ENCODE measurements around the gene HDAC8.

The HDAC8 gene

DNA sequence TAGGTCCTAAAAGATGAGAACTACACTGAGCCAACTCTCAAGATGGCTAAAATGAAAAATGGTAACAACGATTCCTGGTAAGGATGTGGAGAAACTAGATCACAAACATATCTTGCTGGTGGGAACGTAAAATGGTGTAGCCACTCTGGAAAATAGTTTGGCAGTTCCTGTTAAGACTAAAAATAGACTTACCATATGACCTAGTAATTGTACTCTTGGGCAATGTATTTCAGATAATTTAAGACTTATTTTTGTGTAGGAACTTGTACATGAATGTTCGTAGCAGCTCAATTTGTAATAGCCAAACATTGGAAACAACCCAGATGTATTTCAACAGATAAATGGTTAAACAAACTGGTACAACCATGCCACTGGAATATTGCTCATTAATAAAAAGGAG, 106.2 kb downstream of the HDAC8 start:
- Histone ChIP-seq H3K4me3 (ENCODE audit: low read length, poor library complexity, severe bottlenecking) (no peak overlapping the region), H3F3A (ENCODE audit: low read depth) (no peaks in the 10 kb centered on the region)
- TF ChIP-seq EZH2phosphoT487 (IDR thresholded peaks at IDR 0.05; ENCODE audit: borderline replicate concordance): no peak
- TF ChIP-seq, protein P1, sequence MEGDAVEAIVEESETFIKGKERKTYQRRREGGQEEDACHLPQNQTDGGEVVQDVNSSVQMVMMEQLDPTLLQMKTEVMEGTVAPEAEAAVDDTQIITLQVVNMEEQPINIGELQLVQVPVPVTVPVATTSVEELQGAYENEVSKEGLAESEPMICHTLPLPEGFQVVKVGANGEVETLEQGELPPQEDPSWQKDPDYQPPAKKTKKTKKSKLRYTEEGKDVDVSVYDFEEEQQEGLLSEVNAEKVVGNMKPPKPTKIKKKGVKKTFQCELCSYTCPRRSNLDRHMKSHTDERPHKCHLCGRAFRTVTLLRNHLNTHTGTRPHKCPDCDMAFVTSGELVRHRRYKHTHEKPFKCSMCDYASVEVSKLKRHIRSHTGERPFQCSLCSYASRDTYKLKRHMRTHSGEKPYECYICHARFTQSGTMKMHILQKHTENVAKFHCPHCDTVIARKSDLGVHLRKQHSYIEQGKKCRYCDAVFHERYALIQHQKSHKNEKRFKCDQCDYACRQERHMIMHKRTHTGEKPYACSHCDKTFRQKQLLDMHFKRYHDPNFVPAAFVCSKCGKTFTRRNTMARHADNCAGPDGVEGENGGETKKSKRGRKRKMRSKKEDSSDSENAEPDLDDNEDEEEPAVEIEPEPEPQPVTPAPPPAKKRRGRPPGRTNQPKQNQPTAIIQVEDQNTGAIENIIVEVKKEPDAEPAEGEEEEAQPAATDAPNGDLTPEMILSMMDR (conservative IDR thresholded peaks at IDR 0.05; ENCODE audit: low read length): no peak

DNA sequence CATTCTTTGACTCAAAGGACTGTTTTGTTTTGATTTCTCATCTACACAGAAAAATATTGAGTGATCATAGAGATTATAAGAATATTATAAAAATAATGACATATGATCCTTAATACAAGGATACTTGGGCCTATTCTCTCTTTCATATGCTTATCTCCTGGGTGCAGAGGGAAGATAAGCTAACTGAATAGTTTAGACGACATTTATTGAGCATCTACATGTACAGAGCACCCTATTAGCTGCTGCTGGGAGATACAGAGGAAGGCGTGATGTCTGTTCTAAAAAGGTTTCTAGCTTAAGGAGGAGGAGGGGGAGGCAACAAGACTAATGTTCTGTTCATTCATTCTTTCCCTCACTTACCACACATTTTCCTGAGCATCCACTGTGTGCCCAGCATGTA, 106.8 kb downstream of the HDAC8 start:
- H2AFZ ChIP-seq (ENCODE audit: low read length): no peak overlapping the region
- H4K20me1 ChIP-seq (ENCODE audit: insufficient read depth, low read length, poor library complexity, severe bottlenecking): no peaks in the 10 kb centered on the region
- no peaks in the 10 kb centered on the region for H3K9me2 ChIP-seq (replicated peaks; ENCODE audit: low read depth, low read length)
- H3K79me2 ChIP-seq (ENCODE audit: insufficient read depth, low read length): no peaks in the 10 kb centered on the region
- no peak overlapping the region for H3K4me2 ChIP-seq (ENCODE audit: low read depth, low read length, poor library complexity, severe bottlenecking)
- H3F3A ChIP-seq (ENCODE audit: low read depth): no peaks in the 10 kb centered on the region
- no peaks in the 10 kb centered on the region for H3K9me3 ChIP-seq (ENCODE audit: insufficient read depth, low read depth, low read length)
- H3K9ac ChIP-seq (ENCODE audit: low read depth, low read length, poor library complexity, severe bottlenecking): no peak overlapping the region
- H3K4me1 ChIP-seq (ENCODE audit: insufficient read depth, low read length, poor library complexity, severe bottlenecking): no peaks in the 10 kb centered on the region
- H3K4me3 ChIP-seq (ENCODE audit: low read length, poor library complexity, severe bottlenecking): no peak overlapping the region
- peaks cover 5% of the 10 kb centered on the region; the same call in 1 of the 2 replicates for H3K36me3 ChIP-seq (ENCODE audit: insufficient read depth, low read length)
- no peak for TF ChIP-seq EZH2phosphoT487 (IDR thresholded peaks at IDR 0.05; ENCODE audit: borderline replicate concordance)
- TF ChIP-seq, protein P1 (conservative IDR thresholded peaks at IDR 0.05; ENCODE audit: low read length): no peak
- no peaks in the 10 kb centered on the region for H3K27me3 ChIP-seq (ENCODE audit: insufficient read depth, low read length, poor library complexity, severe bottlenecking)

More for the DNA sequence above, 106.2 kb downstream of the HDAC8 start:
- Histone ChIP-seq H3K4me1 (ENCODE audit: insufficient read depth, low read length, poor library complexity, severe bottlenecking) (no peaks in the 10 kb centered on the region), H3K4me2 (ENCODE audit: low read depth, low read length, poor library complexity, severe bottlenecking) (no peak overlapping the region), H3K9me3 (ENCODE audit: insufficient read depth, low read depth, low read length) (no peaks in the 10 kb centered on the region), H3K36me3 (ENCODE audit: insufficient read depth, low read length) (peaks cover 5% of the 10 kb centered on the region; the same call in 1 of the 2 replicates), H3K9ac (ENCODE audit: low read depth, low read length, poor library complexity, severe bottlenecking) (no peak overlapping the region), H3K9me2 (replicated peaks; ENCODE audit: low read depth, low read length) (no peaks in the 10 kb centered on the region), H4K20me1 (ENCODE audit: insufficient read depth, low read length, poor library complexity, severe bottlenecking) (no peaks in the 10 kb centered on the region), H3K79me2 (ENCODE audit: insufficient read depth, low read length) (no peaks in the 10 kb centered on the region), H3K27me3 (ENCODE audit: insufficient read depth, low read length, poor library complexity, severe bottlenecking) (no peaks in the 10 kb centered on the region), H2AFZ (ENCODE audit: low read length) (no peak overlapping the region)

- H4K20me1 ChIP-seq (ENCODE audit: insufficient read depth, low read length, poor library complexity, severe bottlenecking): no peaks in the 10 kb centered on the region
- no peak overlapping the region for H2AFZ ChIP-seq (ENCODE audit: low read length)
- TF ChIP-seq, protein P1 (conservative IDR thresholded peaks at IDR 0.05; ENCODE audit: low read length): no peak
- TF ChIP-seq EZH2phosphoT487 (IDR thresholded peaks at IDR 0.05; ENCODE audit: borderline replicate concordance): no peak
- H3K4me2 ChIP-seq (ENCODE audit: low read depth, low read length, poor library complexity, severe bottlenecking): no peak overlapping the region
- H3K9me2 ChIP-seq (replicated peaks; ENCODE audit: low read depth, low read length): no peaks in the 10 kb centered on the region
- no peaks in the 10 kb centered on the region for H3K27me3 ChIP-seq (ENCODE audit: insufficient read depth, low read length, poor library complexity, severe bottlenecking)
- no peak overlapping the region for H3K9ac ChIP-seq (ENCODE audit: low read depth, low read length, poor library complexity, severe bottlenecking)
- no peaks in the 10 kb centered on the region for H3K4me1 ChIP-seq (ENCODE audit: insufficient read depth, low read length, poor library complexity, severe bottlenecking)
- H3K36me3 ChIP-seq (ENCODE audit: insufficient read depth, low read length): peaks cover 5% of the 10 kb centered on the region; the same call in 1 of the 2 replicates
- H3K9me3 ChIP-seq (ENCODE audit: insufficient read depth, low read depth, low read length): no peaks in the 10 kb centered on the region
- no peak overlapping the region for H3K4me3 ChIP-seq (ENCODE audit: low read length, poor library complexity, severe bottlenecking)
- no peaks in the 10 kb centered on the region for H3K79me2 ChIP-seq (ENCODE audit: insufficient read depth, low read length)
- no peaks in the 10 kb centered on the region for H3F3A ChIP-seq (ENCODE audit: low read depth)
These were observed 110.9 kb downstream of the HDAC8 start for GRCh38 chrX:72461766-72462165.

Measured in Loucy (cell line).